ENCODE results near the gene PDE7B. TPM values are rescaled to one million over a fixed set of nuclear protein-coding genes. Genes with fewer than 3 reads are reported as not detected.

The PDE7B gene
- total RNA-seq, 1 experiment from 2014 or later = 0.03 TPM

DNA sequence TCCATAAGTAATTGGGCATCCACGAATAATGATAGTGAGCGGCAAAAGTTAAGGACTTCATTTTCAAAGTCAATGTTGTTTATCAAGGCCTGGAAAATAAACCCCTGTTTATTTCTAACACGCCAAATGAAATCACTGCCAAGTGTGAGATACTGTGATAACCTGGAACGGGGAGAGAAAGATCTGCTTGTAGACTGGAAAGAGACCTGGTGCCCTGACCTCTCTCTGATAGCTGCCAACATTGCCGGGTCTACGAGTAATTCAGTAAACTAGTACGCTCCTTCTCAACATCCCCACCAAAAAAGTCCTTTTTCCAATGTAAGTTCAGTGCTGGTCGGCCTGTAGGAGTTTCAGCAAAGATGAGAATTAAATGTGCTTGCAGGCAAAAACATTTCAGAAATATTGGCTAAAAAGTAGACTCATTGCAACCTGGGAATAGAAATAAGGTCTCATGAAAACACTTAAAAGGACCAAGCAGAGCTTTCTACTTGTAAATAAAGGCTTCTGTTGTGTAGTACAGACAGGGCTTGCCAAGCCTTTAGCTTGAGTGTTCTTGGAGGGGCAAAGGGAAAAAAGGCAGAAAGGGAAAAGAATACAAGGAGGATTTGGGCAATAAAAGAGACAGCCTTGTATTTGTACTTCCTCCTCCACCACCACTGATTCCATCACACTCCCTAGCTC is 43.9 kb downstream of the PDE7B start:
- no TSS peak for BruUV-seq (replicated peaks)
- ChIA-PET POLR2A (no interaction called here), CTCF (no interaction called here)
- in situ Hi-C loops (cut with HindIII; ENCODE audit: low pct_unique_long_range_greater_than_20kb, low sequenced_read_pairs) (no loop called here), intact Hi-C loops (cut with micrococcal nuclease; ENCODE audit: unreplicated experiment) (no loop called here)
- TF ChIP-seq SIN3A (IDR thresholded peaks at IDR 0.05; ENCODE audit: borderline replicate concordance, insufficient read depth, low read depth, low read length) (no peak), POLR2AphosphoS5 (IDR thresholded peaks at IDR 0.05; ENCODE audit: low read depth, low read length) (no peak), TCF7L2 (IDR thresholded peaks at IDR 0.05; ENCODE audit: low read depth, low read length) (no peak)
- TF ChIP-seq, protein P1, sequence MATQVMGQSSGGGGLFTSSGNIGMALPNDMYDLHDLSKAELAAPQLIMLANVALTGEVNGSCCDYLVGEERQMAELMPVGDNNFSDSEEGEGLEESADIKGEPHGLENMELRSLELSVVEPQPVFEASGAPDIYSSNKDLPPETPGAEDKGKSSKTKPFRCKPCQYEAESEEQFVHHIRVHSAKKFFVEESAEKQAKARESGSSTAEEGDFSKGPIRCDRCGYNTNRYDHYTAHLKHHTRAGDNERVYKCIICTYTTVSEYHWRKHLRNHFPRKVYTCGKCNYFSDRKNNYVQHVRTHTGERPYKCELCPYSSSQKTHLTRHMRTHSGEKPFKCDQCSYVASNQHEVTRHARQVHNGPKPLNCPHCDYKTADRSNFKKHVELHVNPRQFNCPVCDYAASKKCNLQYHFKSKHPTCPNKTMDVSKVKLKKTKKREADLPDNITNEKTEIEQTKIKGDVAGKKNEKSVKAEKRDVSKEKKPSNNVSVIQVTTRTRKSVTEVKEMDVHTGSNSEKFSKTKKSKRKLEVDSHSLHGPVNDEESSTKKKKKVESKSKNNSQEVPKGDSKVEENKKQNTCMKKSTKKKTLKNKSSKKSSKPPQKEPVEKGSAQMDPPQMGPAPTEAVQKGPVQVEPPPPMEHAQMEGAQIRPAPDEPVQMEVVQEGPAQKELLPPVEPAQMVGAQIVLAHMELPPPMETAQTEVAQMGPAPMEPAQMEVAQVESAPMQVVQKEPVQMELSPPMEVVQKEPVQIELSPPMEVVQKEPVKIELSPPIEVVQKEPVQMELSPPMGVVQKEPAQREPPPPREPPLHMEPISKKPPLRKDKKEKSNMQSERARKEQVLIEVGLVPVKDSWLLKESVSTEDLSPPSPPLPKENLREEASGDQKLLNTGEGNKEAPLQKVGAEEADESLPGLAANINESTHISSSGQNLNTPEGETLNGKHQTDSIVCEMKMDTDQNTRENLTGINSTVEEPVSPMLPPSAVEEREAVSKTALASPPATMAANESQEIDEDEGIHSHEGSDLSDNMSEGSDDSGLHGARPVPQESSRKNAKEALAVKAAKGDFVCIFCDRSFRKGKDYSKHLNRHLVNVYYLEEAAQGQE (IDR thresholded peaks at IDR 0.05; ENCODE audit: insufficient read depth in 1 of 2, low read depth in 2 of 2, low read length in 1 of 2) = no peak
- TF ChIP-seq, protein P2, sequence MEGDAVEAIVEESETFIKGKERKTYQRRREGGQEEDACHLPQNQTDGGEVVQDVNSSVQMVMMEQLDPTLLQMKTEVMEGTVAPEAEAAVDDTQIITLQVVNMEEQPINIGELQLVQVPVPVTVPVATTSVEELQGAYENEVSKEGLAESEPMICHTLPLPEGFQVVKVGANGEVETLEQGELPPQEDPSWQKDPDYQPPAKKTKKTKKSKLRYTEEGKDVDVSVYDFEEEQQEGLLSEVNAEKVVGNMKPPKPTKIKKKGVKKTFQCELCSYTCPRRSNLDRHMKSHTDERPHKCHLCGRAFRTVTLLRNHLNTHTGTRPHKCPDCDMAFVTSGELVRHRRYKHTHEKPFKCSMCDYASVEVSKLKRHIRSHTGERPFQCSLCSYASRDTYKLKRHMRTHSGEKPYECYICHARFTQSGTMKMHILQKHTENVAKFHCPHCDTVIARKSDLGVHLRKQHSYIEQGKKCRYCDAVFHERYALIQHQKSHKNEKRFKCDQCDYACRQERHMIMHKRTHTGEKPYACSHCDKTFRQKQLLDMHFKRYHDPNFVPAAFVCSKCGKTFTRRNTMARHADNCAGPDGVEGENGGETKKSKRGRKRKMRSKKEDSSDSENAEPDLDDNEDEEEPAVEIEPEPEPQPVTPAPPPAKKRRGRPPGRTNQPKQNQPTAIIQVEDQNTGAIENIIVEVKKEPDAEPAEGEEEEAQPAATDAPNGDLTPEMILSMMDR (IDR thresholded peaks at IDR 0.05) = no peak
- Histone ChIP-seq H3K4me3 (ENCODE audit: low read depth in 2 of 2, low read length in 2 of 2) (no peak overlapping the region), H3K4me1 (ENCODE audit: control insufficient read depth, insufficient read depth, low read length) (no peaks in the 10 kb centered on the region), H3K27me3 (ENCODE audit: control insufficient read depth, insufficient read depth, low read length) (no peaks in the 10 kb centered on the region), H3K36me3 (ENCODE audit: control insufficient read depth, insufficient read depth, low read length) (no peaks in the 10 kb centered on the region), H3K27ac (ENCODE audit: low read length) (no peak overlapping the region), H3K9me3 (ENCODE audit: control insufficient read depth, insufficient read depth, low read depth, low read length) (no peaks in the 10 kb centered on the region)
- no peak for DNase-seq (ENCODE audit: low read depth, low spot score)
- no peak for ATAC-seq

DNA sequence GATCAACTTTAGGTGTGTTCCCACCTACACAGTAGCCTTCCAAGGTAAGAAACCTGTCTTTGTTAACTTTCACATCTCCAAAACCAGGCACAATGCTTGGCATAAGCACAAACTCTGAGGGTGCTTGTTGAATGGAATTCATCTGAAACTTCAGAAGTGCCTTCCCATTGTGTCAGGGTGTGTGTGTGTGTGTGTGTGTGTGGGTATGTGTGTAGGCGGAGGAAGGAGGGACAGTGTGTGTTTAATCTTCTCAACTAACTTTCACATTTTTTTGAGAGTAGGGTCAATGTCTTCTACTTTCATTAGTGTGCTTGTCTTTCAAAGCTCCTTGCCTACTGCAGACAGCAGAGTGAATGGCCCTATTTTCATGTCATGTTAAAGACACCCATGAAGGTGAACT is 45.6 kb downstream of the PDE7B start:
- in situ Hi-C loops (cut with HindIII; ENCODE audit: low pct_unique_long_range_greater_than_20kb, low sequenced_read_pairs) (no loop called here), intact Hi-C loops (cut with micrococcal nuclease; ENCODE audit: unreplicated experiment) (no loop called here)
- H3K27ac ChIP-seq (ENCODE audit: low read length) = no peak overlapping the region
- no peaks in the 10 kb centered on the region for H3K9me3 ChIP-seq (ENCODE audit: control insufficient read depth, insufficient read depth, low read depth, low read length)
- no peaks in the 10 kb centered on the region for H3K36me3 ChIP-seq (ENCODE audit: control insufficient read depth, insufficient read depth, low read length)
- no peaks in the 10 kb centered on the region for H3K4me1 ChIP-seq (ENCODE audit: control insufficient read depth, insufficient read depth, low read length)
- no peak for TF ChIP-seq POLR2AphosphoS5 (IDR thresholded peaks at IDR 0.05; ENCODE audit: low read depth, low read length)
- TF ChIP-seq, protein P1 (IDR thresholded peaks at IDR 0.05; ENCODE audit: insufficient read depth in 1 of 2, low read depth in 2 of 2, low read length in 1 of 2) = no peak
- TF ChIP-seq TCF7L2 (IDR thresholded peaks at IDR 0.05; ENCODE audit: low read depth, low read length) = no peak
- TF ChIP-seq, protein P2 (IDR thresholded peaks at IDR 0.05) = no peak
- no peak for TF ChIP-seq SIN3A (IDR thresholded peaks at IDR 0.05; ENCODE audit: borderline replicate concordance, insufficient read depth, low read depth, low read length)
- no TSS peak for BruUV-seq (replicated peaks)
- ATAC-seq (no peak), DNase-seq (ENCODE audit: low read depth, low spot score) (no peak)
- no peaks in the 10 kb centered on the region for H3K27me3 ChIP-seq (ENCODE audit: control insufficient read depth, insufficient read depth, low read length)
- no peak overlapping the region for H3K4me3 ChIP-seq (ENCODE audit: low read depth in 2 of 2, low read length in 2 of 2)
- CTCF ChIA-PET = no interaction called here
- POLR2A ChIA-PET = no interaction called here

All from Panc1 (cell line).